IPS-NIHi7 (cell line): ENCODE measurements around the gene TNP2.
"Not testable (repeated sequence)": the region's sequence is repeated elsewhere in the genome, so short reads cannot be mapped to it uniquely, and the experiment has no call there.

Experiments used
- DNase-seq: peaks from one replicate; pipeline ENCODE4 v3.0.0; 2012; ENCODE audit warnings: mixed read lengths; ENCODE audit errors: extremely low spot score

Gene TNP2

GRCh38 chr16:11300560-11300892 lies 31.4 kb upstream of the TNP2 start:
- DNase-seq, result no peak

- DNase-seq, result no peak
These were observed 30.9 kb upstream of the TNP2 start for GRCh38 chr16:11299865-11300559.

- not testable (repeated sequence) for DNase-seq
These were observed 29.9 kb upstream of the TNP2 start for GRCh38 chr16:11298950-11299547.

GRCh38 chr16:11298143-11298900 lies 29.2 kb upstream of the TNP2 start:
- no peak for DNase-seq

- peak; percentile 55 for DNase-seq
These were observed 28.5 kb upstream of the TNP2 start for GRCh38 chr16:11297492-11298142.

- no peak for DNase-seq
These were observed 27.8 kb upstream of the TNP2 start for GRCh38 chr16:11296706-11297491.

- DNase-seq, result no peak
These were observed 27.2 kb upstream of the TNP2 start for GRCh38 chr16:11296351-11296705.

GRCh38 chr16:11295672-11296071 lies 26.5 kb upstream of the TNP2 start:
- DNase-seq, result no peak

- DNase-seq, result no peak
These were observed 23.1 kb upstream of the TNP2 start for GRCh38 chr16:11292076-11292748.

- DNase-seq, result no peak
These were observed 22.1 kb upstream of the TNP2 start for GRCh38 chr16:11291091-11291703.

GRCh38 chr16:11290102-11290893 lies 21.2 kb upstream of the TNP2 start:
- DNase-seq, result no peak

- not testable (repeated sequence) for DNase-seq
These were observed 20.6 kb upstream of the TNP2 start for GRCh38 chr16:11289696-11290095.

- DNase-seq, result no peak
These were observed 20.1 kb upstream of the TNP2 start for GRCh38 chr16:11289202-11289601.

- no peak for DNase-seq
These were observed 16.7 kb upstream of the TNP2 start for GRCh38 chr16:11285842-11286241.

- no peak for DNase-seq
These were observed 14.7 kb upstream of the TNP2 start for GRCh38 chr16:11283820-11284248.

GRCh38 chr16:11280616-11281522 lies 11.7 kb upstream of the TNP2 start, which contains the start of gene PRM1:
TSS of gene PRM1 (minus strand) at chr16:11281330. CDS start at chr16:11281238, 92 bp downstream.
- DNase-seq, result no peak

- no peak for DNase-seq
These were observed 9.8 kb upstream of the TNP2 start for GRCh38 chr16:11278681-11279628.
